ENCODE data around the gene NTN1. TPM values are rescaled to one million over a fixed set of nuclear protein-coding genes. Genes with fewer than 3 reads are reported as not detected.

NTN1 gene
- total RNA-seq, 2 experiments from 2014 or later = 0.09 TPM; not detected in 1

DNA sequence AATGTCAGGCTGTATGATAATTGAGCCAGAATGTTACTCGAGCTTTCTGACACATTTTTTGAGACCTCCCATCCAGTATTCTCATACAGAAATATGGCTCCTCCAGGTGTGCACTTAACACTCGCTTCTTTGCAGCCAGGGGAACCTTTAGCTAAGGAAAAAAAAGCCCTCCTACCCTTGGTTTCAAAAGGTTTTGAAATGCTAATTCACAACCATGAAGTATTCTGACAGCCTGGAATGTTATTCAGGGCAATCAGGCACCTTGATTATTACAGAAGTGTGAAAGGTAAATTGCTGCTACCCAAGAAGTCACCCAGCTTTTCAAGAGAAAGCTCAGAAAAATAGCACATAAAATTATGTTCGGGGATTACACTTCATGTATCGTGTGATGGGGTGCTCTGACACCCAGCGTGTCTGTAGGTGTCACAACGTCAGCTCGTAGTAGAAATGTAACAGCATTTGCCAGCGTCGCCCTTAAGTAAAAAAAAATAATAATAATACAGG is 41.1 kb downstream of the NTN1 start:
- Mint-ChIP-seq H3K36me3 (no peaks in the 10 kb centered on the region), H3K9me3 (no peaks in the 10 kb centered on the region), H3K4me3 (no peak overlapping the region), H3K4me1 (no peaks in the 10 kb centered on the region), H3K27me3 (peaks cover 6% of the 10 kb centered on the region), H3K27ac (no peak overlapping the region)
- POLR2A ChIA-PET = no interaction called here
- DNase-seq (no peak), ATAC-seq (ENCODE audit: low read depth) (no peak)

- no peak for DNase-seq
- Mint-ChIP-seq H3K36me3 (no peaks in the 10 kb centered on the region), H3K4me1 (no peaks in the 10 kb centered on the region), H3K27me3 (peaks cover 4% of the 10 kb centered on the region), H3K9me3 (no peaks in the 10 kb centered on the region), H3K4me3 (no peak overlapping the region), H3K27ac (no peak overlapping the region)
- no peak for ATAC-seq (ENCODE audit: low read depth)
- POLR2A ChIA-PET = no interaction called here
Measured at GRCh38 chr17:9064311-9064834, 43.1 kb downstream of the NTN1 start.

DNA sequence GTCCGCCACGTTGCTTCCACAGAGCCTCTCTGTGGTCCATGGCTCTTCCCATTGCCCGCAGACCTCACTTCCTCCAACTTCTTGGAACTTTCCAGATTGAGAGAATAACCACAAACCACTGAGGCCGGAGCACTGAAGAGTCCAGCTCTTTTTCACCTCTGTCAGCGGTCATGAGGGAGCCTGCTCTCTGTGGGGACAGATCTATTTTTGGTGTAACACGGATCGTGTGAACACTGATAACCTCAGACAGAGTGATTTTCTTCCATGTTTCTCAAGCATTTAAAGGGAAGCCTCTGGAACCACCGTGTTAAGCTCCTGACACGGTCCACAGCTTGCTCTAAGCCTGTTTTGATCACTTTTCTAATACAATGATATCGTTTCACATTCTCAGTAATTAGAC is 49.7 kb downstream of the NTN1 start:
- Mint-ChIP-seq H3K27me3 (peaks cover 7% of the 10 kb centered on the region), H3K4me3 (no peak overlapping the region), H3K36me3 (no peaks in the 10 kb centered on the region), H3K27ac (no peak overlapping the region), H3K4me1 (no peaks in the 10 kb centered on the region), H3K9me3 (no peaks in the 10 kb centered on the region)
- ATAC-seq (ENCODE audit: low read depth) (no peak), DNase-seq (no peak)
- POLR2A ChIA-PET = no interaction called here

- POLR2A ChIA-PET = no interaction called here
- ATAC-seq (ENCODE audit: low read depth) (no peak), DNase-seq (no peak)
- Mint-ChIP-seq H3K4me3 (no peak overlapping the region), H3K27ac (no peak overlapping the region), H3K9me3 (peaks cover 1% of the 10 kb centered on the region), H3K4me1 (no peaks in the 10 kb centered on the region), H3K36me3 (no peaks in the 10 kb centered on the region), H3K27me3 (peaks cover 7% of the 10 kb centered on the region)
Measured at GRCh38 chr17:9071811-9072498, 50.6 kb downstream of the NTN1 start.

DNA sequence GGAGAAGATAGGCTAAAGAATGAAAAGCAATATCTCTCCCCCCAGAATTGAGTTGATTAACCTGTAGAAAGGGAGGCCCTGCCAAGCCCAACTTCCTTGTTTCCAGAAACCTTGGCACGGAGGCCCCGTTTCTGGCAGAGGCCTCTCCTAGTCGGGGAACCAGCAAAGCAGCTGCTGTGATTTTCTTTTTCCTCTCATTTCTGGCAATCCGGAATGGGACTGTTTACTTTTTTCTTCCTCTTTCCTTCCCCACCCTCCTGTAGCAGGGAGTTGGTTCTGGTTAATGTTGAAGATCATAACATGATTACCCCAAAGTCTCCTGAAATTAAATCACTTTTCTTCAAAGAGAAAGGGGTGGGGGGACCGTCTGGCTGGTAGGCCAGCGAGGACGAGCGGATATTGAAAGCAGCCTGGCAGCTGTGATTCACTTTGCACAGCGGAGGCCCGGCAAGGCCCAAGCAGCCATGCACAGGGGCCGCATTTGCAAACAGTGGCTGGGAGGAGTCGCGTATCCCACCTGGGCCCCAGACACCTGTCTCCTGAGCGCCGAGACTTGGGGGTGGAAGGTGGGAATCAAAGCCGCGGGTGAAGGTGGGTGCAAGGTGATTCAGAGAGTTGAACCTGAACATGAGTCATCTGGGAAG is 51.5 kb downstream of the NTN1 start:
- POLR2A ChIA-PET = no interaction called here
- no peaks in the 10 kb centered on the region for H3K36me3 Mint-ChIP-seq
- ATAC-seq (ENCODE audit: low read depth) (no peak), DNase-seq (no peak)
- no peak overlapping the region for H3K4me3 Mint-ChIP-seq
- H3K4me1 Mint-ChIP-seq = no peaks in the 10 kb centered on the region
- H3K9me3 Mint-ChIP-seq = peaks cover 4% of the 10 kb centered on the region
- no peak overlapping the region for H3K27ac Mint-ChIP-seq
- H3K27me3 Mint-ChIP-seq = peaks cover 7% of the 10 kb centered on the region

- no peak for DNase-seq
- Mint-ChIP-seq H3K9me3 (peaks cover 7% of the 10 kb centered on the region), H3K27ac (no peak overlapping the region), H3K4me3 (no peak overlapping the region), H3K27me3 (peaks cover 7% of the 10 kb centered on the region), H3K4me1 (no peaks in the 10 kb centered on the region), H3K36me3 (no peaks in the 10 kb centered on the region)
- POLR2A ChIA-PET = no interaction called here
- ATAC-seq (ENCODE audit: low read depth) = no peak
Measured at GRCh38 chr17:9074131-9074530, 52.8 kb downstream of the NTN1 start.

- H3K36me3 Mint-ChIP-seq = no peaks in the 10 kb centered on the region
- peaks cover 17% of the 10 kb centered on the region for H3K9me3 Mint-ChIP-seq
- DNase-seq (peak; percentile 33), ATAC-seq (ENCODE audit: low read depth) (no peak)
- POLR2A ChIA-PET = interaction anchor here (0.6 kb wide), 1 partner anchor 467 kb away, joined by 4 read pairs; no protein-coding TSS in a partner anchor
- peak overlapping the region; percentile 76 for H3K27ac Mint-ChIP-seq
- peaks cover 4% of the 10 kb centered on the region for H3K27me3 Mint-ChIP-seq
- no peaks in the 10 kb centered on the region for H3K4me1 Mint-ChIP-seq
- H3K4me3 Mint-ChIP-seq = no peak overlapping the region
Measured at GRCh38 chr17:9079461-9080103, 58.3 kb downstream of the NTN1 start.

GRCh38 chr17:9080296-9080914 is 59.1 kb downstream of the NTN1 start:
- DNase-seq (no peak), ATAC-seq (ENCODE audit: low read depth) (no peak)
- Mint-ChIP-seq H3K4me3 (no peak overlapping the region), H3K27me3 (peaks cover 4% of the 10 kb centered on the region), H3K27ac (peak overlapping the region; percentile 76), H3K36me3 (no peaks in the 10 kb centered on the region), H3K9me3 (peaks cover 17% of the 10 kb centered on the region), H3K4me1 (no peaks in the 10 kb centered on the region)
- POLR2A ChIA-PET = no interaction called here

DNA sequence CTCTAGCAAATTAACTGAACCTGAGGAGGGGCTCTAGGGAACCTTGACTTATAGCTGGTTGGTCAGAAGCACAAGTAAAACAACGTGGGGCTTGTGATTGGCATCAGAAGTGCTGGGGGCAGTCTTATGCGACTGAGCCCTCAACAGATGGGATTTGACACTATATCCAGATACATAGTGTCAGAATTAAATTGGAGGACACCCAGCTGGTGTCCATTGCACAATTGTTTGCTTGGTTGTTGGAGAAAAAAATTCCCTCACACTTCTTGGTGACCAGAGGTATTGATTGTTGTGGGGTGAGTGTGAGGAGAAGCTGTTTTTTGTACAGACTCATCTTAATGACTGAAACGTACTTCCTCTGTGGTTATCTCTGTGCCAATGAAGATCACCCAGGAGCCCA is 59.7 kb downstream of the NTN1 start:
- H3K27ac Mint-ChIP-seq = no peak overlapping the region
- no peaks in the 10 kb centered on the region for H3K36me3 Mint-ChIP-seq
- no peak overlapping the region for H3K4me3 Mint-ChIP-seq

DNA sequence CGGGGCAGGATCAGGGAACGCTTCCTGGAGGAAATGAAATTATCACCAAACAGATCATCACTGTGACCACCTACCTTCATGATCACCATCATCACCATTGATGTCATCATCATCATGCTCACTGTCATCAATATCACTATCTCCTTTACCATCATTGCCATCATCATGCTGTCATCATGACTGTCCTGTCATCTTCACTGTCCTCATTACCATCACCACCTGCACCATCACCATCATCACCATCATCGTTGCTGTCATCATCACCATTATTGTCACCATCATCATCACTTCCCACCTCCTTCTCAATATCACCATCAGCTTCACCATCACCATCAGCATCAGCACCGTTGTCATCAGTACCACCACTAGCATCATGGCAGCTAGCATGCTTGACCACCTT is 65.3 kb downstream of the NTN1 start:
- no peak overlapping the region for H3K27ac Mint-ChIP-seq
- DNase-seq (no peak), ATAC-seq (ENCODE audit: low read depth) (no peak)
- H3K4me1 Mint-ChIP-seq = no peaks in the 10 kb centered on the region
- POLR2A ChIA-PET = no interaction called here
- peaks cover 3% of the 10 kb centered on the region for H3K27me3 Mint-ChIP-seq
- H3K9me3 Mint-ChIP-seq = no peaks in the 10 kb centered on the region
- H3K36me3 Mint-ChIP-seq = no peaks in the 10 kb centered on the region
- H3K4me3 Mint-ChIP-seq = no peak overlapping the region

More for the DNA sequence above, 59.7 kb downstream of the NTN1 start:
- DNase-seq = no peak
- Mint-ChIP-seq H3K9me3 (peaks cover 17% of the 10 kb centered on the region), H3K27me3 (peaks cover 2% of the 10 kb centered on the region), H3K4me1 (no peaks in the 10 kb centered on the region)
- no peak for ATAC-seq (ENCODE audit: low read depth)
- POLR2A ChIA-PET = no interaction called here

- POLR2A ChIA-PET = no interaction called here
Measured at GRCh38 chr17:9087921-9088320, 66.6 kb downstream of the NTN1 start.

GRCh38 chr17:9090641-9091096 is 69.4 kb downstream of the NTN1 start:
- no peaks in the 10 kb centered on the region for H3K9me3 Mint-ChIP-seq
- no peaks in the 10 kb centered on the region for H3K36me3 Mint-ChIP-seq
- no peak for ATAC-seq (ENCODE audit: low read depth)
- peaks cover 3% of the 10 kb centered on the region for H3K27me3 Mint-ChIP-seq
- POLR2A ChIA-PET = no interaction called here
- H3K27ac Mint-ChIP-seq = no peak overlapping the region
- no peak overlapping the region for H3K4me3 Mint-ChIP-seq
- no peak for DNase-seq
- no peaks in the 10 kb centered on the region for H3K4me1 Mint-ChIP-seq

More at GRCh38 chr17:9087921-9088320, 66.6 kb downstream of the NTN1 start:
- no peaks in the 10 kb centered on the region for H3K9me3 Mint-ChIP-seq
- DNase-seq (no peak), ATAC-seq (ENCODE audit: low read depth) (no peak)
- peaks cover 3% of the 10 kb centered on the region for H3K27me3 Mint-ChIP-seq
- H3K4me3 Mint-ChIP-seq = no peak overlapping the region
- H3K36me3 Mint-ChIP-seq = no peaks in the 10 kb centered on the region
- no peak overlapping the region for H3K27ac Mint-ChIP-seq
- H3K4me1 Mint-ChIP-seq = no peaks in the 10 kb centered on the region

- no peak overlapping the region for H3K27ac Mint-ChIP-seq
- no peaks in the 10 kb centered on the region for H3K4me1 Mint-ChIP-seq
- ATAC-seq (ENCODE audit: low read depth) (no peak), DNase-seq (no peak)
- H3K4me3 Mint-ChIP-seq = no peak overlapping the region
- H3K36me3 Mint-ChIP-seq = no peaks in the 10 kb centered on the region
- H3K27me3 Mint-ChIP-seq = peaks cover 5% of the 10 kb centered on the region
- POLR2A ChIA-PET = interaction anchor here (0.6 kb wide), 1 partner anchor 411 kb away, joined by 5 read pairs; no protein-coding TSS in a partner anchor
- H3K9me3 Mint-ChIP-seq = no peaks in the 10 kb centered on the region
Measured at GRCh38 chr17:9094193-9094592, 72.9 kb downstream of the NTN1 start.
